Smooth muscle cell of the brain vasculature (primary cell): ENCODE measurements around the gene SDR42E1.
A peak's percentile ranks its signal among the peaks of the same experiment; 100 is the strongest.
"Not testable (repeated sequence)": the region's sequence is repeated elsewhere in the genome, so short reads cannot be mapped to it uniquely, and the experiment has no call there.

Experiments
- DNase-seq: peaks from one replicate; pipeline ENCODE4 v3.0.0-alpha.2; 2012; ENCODE audit warnings: low read depth, low spot score

Gene SDR42E1

DNA sequence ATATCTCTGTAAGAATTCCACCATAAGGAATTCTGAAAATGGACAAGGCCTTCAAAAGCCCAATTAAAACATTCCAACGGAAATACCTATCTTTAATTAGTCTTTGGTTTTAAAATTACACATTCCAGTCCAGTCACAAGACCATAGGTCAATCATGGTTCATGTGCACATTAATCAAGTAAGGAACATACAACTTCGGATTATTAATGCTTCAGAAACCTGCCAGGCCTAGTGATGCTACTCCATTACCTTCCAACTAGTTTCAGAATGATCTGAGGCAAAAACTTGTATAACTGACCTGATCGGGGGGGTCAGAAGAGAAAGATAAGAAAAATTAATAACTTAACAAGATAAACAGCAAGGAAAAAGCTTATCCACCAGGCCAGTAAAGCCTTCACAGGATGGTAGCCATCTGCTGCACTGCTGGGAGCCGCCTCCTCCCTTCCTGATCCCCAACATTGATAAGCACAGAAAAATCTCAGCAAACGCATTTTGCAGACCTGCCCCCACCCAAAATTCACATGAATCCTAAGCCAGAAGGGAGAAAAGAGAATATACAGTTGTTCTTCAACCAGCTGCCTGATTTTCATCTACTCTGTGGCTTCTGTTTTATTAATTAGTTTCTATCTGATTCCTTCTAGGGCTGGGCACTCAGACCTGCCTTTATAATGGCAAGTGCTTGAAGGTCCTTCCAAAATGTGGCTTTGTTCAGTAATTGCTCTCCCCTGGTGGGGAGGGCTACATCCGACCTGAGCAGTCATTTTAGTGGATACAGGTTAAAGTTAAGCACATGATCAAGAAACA is 6.0 kb downstream of the SDR42E1 start:
- no peak for DNase-seq

GRCh38 chr16:82004601-82005000 is 6.7 kb downstream of the SDR42E1 start:
- DNase-seq = no peak

DNA sequence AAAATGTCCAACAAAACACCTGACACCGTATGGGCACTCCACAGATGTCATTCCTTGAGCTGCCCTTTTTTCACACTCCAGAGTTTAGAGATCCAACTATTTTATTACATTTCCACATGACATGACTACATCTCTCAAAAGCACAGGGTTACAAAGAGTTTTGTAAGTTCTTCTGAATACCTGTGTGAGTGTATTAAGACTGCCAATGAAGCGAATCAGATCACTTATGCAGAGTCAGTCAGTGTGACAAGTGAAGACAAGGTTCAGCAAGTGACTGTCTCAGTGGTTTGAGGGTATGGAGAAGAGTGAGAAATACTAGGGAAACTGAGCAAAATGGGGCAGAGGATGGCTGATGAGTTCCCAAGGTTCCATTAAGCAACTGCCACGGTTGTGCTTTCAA is 8.4 kb downstream of the SDR42E1 start:
- DNase-seq = no peak

- DNase-seq = peak; percentile 33
Measured at GRCh38 chr16:81997738-81998137, 13.5 kb downstream of the SDR42E1 start.

- DNase-seq = no peak
Measured at GRCh38 chr16:81996664-81997509, 14.4 kb downstream of the SDR42E1 start.

DNA sequence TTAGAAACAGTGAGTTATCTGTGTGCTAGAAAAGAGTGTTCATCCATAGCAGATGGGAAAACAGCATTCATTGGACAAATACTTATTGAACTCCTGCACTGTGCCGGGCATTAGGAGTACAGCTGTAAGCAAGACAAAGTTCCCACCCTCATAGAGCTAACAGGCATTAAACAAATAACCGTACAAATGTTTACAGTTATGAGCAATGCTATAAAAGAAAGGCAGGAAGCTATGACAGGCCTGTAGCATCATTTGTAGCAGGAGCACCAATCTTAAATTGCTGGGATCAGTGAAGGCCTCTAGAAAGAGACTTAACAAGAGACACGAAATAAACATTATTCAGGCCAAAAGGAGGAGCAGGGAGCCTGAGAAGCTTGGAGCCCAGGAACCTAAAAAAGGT is 15.6 kb downstream of the SDR42E1 start:
- no peak for DNase-seq

DNA sequence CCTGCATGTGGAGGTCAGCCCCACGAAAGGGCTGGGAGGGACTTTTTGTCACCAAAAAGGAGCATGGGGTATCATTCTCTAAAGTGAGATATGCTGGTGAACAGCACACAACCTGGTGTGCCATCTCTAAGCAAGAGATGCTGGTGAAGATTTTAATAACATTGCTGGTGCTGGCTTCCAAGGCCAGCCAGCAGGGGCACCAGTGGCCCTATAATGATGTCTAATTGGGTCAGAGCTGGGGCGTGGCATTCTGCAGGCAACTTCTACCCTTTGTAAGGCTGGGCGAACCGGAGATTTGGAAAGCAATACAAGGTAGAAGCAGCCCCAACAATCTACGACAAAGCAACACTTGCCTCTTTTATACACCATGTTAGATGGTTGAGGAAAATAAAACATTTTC is 16.8 kb downstream of the SDR42E1 start:
- no peak for DNase-seq

- no peak for DNase-seq
Measured at GRCh38 chr16:81992859-81993258, 18.4 kb downstream of the SDR42E1 start.

DNA sequence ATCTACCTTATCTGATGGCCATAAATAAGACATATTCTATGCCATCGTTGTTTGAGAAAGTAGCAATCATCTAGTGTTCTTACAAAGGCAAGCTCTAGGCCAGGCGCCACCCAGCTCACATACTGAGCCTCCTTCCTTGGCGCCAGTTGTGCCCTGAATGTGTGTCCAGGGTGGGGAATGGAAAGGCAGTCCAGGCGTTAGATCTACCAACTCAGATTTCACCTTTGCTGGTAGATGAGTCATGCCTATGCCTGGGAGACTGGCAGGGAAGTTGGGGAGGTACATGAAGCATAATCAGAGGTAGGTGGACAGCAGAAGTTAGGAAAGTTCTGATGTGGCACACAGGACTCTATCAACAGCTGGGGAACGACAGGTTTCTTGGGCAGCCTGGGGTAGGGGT is 23.6 kb downstream of the SDR42E1 start:
- DNase-seq = no peak

DNA sequence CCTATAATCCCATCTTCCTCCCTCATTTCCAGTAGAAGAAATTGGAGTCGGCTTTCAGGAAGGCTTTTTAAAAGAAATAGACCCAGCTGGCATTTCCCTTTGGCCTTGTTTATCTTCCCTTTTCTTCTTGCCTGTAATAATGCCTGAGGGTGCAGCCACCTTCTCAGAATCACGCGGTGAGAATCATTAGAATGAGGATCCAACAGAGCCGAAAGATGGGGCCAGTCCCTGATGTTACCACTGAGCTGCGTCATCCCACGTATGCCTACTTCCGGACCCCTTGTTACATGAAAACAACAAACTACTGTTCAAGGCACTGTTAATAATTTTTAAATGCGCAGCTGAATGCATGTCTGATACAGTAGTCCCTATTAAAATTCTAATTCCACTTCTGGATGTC is 24.1 kb downstream of the SDR42E1 start:
- DNase-seq = no peak

DNA sequence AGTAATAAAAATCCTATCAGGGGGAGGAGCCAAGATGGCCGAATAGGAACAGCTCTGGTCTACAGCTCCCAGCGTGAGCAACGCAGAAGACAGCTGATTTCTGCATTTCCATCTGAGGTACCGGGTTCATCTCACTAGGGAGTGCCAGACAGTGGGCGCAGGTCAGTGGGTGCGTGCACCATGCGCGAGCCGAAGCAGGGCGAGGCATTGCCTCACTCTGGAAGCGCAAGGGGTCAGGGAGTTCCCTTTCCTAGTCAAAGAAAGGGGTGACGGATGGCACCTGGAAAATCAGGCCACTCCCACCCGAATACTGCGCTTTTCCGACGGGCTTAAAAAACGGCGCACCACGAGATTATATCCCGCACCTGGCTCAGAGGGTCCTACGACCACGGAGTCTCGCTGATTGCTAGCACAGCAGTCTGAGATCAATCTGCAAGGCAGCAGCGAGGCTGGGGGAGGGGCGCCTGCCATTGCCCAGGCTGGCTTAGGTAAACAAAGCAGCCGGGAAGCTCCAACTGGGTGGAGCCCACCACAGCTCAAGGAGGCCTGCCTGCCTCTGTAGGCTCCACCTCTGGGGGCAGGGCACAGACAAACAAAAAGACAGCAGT is 33.8 kb downstream of the SDR42E1 start:
- not testable (repeated sequence) for DNase-seq

- DNase-seq = no peak
Measured at GRCh38 chr16:81975637-81976036, 35.6 kb downstream of the SDR42E1 start.

DNA sequence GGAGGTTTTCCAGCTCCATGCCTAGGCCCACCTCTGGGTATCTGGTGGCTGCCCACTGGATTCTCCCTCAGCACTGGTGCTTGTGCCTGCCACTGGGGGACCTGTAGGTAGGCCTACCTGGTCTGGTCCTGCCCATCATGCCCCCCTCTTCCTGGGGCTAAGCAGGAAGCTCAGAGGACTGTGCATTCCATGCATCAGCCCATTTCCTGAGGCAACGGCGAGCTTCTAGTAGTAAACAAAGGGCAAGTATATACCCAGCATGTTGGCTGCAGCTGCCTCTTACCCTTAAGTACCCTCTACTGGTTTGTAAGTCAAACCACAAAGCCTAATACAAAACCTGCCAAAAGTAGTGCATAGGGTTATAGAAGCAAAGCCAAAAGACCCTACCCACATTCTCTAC is 37.5 kb downstream of the SDR42E1 start:
- no peak for DNase-seq

- no peak for DNase-seq
Measured at GRCh38 chr16:81971853-81972252, 39.4 kb downstream of the SDR42E1 start.

GRCh38 chr16:81967358-81967757 is 43.9 kb downstream of the SDR42E1 start:
- DNase-seq = no peak

GRCh38 chr16:81964808-81965207 is 46.5 kb downstream of the SDR42E1 start:
- DNase-seq = no peak

DNA sequence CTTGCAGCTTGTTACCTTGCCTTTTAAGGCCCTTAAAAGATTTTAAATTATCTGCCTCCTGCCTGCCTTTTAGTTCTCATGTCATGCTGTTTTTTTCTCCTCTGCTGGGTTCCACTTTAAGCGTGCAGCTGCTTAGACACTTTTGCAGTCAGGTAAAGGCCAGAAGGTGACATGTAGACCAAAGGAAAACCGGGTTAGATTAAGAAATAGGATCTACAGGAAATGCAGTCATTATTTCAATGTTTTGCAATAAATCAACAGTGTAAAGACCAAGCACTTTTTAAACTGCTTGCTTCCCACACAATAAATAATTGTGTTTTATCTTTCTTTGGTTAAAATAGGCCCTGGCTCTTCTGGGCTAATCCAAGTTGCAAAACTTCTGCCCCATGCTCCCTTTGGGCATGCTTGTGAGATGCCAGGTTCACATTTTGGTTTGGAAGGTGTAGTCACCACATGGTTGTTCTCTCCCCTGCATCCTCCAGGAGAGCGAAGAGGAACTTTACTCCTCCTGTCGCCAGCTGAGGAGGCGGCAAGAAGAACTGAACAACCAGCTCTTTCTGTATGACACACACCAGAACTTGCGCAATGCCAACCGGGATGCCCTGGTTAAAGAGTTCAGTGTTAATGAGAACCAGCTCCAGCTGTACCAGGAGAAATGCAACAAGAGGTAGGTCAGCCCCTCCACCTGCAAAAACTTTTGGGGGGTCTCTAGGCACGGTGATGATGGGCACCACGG is 54.9 kb downstream of the SDR42E1 start:
- no peak for DNase-seq

DNA sequence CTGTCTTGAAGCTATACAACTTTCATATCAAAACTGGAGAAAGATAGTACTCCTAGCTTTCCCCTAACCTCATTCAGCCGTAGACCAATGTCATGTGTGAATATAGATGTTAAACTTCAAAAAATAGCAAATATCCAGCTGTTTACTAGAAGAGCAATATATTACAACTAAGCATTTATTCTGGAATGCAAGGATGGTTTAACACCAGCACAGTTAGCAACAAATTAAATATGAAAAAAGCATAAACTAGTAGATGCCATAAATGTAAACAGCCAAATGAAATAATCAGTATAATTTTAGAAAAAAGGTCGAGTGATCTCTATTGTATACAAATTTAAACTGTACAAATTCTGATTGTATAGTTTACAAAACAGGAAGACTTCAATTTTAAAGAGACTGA is 59.7 kb downstream of the SDR42E1 start:
- no peak for DNase-seq

DNA sequence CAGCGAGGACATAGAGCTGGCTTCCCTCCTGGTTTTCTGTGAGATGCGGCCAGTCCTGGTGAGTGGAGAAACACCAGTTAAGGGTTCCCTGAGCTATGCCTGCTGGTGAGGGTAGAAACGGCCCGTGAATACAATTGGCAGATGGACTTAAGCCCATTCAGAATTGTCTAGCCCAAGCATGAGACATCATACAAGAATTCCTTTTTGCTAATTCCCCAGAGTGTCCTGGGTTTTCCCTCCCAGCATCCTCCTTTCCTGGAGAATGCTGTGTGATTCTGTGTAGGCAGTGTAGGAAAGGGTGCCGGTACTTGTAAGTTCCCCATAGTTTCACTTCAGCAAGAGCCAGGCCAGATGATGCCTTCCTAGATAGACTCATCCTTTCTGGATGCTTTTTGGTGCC is 65.1 kb downstream of the SDR42E1 start:
- DNase-seq = peak; percentile 10

- DNase-seq = no peak
Measured at GRCh38 chr16:81945665-81946064, 65.6 kb downstream of the SDR42E1 start.

DNA sequence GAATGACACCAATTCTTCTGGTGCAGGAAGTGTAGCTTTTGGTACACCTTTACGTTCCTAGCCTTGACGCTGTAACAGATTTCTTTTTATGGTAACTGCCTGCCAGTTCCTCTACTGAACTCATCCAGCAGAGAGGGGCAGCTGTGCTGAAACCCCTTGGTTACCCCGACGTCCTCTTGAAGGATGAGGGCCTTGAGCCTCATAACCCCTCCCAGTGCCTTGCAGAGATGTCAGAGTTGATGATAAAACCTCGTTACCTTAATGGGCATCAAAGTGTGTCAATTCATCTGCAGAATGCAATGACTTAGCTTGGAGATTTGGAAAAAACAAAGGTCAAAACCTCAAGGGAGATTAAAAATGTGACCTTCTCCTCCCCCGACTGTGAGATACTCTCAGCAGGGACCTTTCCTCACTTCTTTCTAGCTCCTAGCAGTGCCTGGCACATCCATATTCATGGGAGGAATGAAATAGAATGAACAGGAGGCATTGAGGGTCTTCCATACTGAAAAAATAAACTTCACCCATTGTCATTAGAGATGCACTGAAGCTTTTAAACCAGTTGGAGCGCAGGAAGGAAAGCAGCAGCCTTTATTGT is 69.2 kb downstream of the SDR42E1 start:
- DNase-seq = no peak
